NT2/D1 (cell line): ENCODE data around the gene SPIRE1.

Source experiments
- SUZ12 ChIP-seq: IDR thresholded peaks from 2 replicates; pipeline ENCODE4 v1.6.1; 2011; ENCODE audit not compliant: insufficient read length, insufficient read depth; ENCODE audit errors: extremely low read depth
- YY1 ChIP-seq: IDR thresholded peaks from 2 replicates; pipeline ENCODE4 v1.6.1; 2011; ENCODE audit not compliant: insufficient read length, insufficient read depth
- ZNF274 ChIP-seq: IDR thresholded peaks from 2 replicates; pipeline ENCODE4 v1.6.1; 2011; ENCODE audit warnings: mild to moderate bottlenecking, low read depth, low read length

GRCh38 chr18:12515550-12515949, 142.4 kb downstream of the SPIRE1 start:
- TF ChIP-seq ZNF274 (no peak), SUZ12 (no peak), YY1 (no peak)
